Measurements from ENCODE around the gene CDK6.

- no peak for TF ChIP-seq POLR2A (IDR thresholded peaks at IDR 0.05)
- TF ChIP-seq CTCF (IDR thresholded peaks at IDR 0.05): no peak
Observed at GRCh38 chr7:92647652-92648051, 188.7 kb downstream of the CDK6 start.

All from lower leg skin (tissue), 3 donors.